H54 (cell line): ENCODE measurements around the gene AIF1L.

Experiments used
- DNase-seq: peaks from one replicate; pipeline ENCODE4 v3.0.0; 2011; ENCODE audit warnings: low spot score, mixed read lengths; ENCODE audit not compliant: insufficient read length
- FAIRE-seq: peaks from 3 replicates; lab custom pipeline; 2011; peaks lifted over from hg19 to GRCh38; lab: Jason Lieb, UNC
- POLR2A ChIP-seq: IDR thresholded peaks from 2 replicates; pipeline ENCODE4 v1.6.1; 2011; ENCODE audit warnings: low read depth, mild to moderate bottlenecking, low read length

Gene AIF1L

GRCh38 chr9:131065599-131065998 lies 30.7 kb upstream of the AIF1L start:
- no peak for DNase-seq
- no peak for TF ChIP-seq POLR2A
- no peak for FAIRE-seq

- DNase-seq (no peak), FAIRE-seq (no peak)
- no peak for TF ChIP-seq POLR2A
Measured at GRCh38 chr9:131067625-131068024, 28.7 kb upstream of the AIF1L start.

DNA sequence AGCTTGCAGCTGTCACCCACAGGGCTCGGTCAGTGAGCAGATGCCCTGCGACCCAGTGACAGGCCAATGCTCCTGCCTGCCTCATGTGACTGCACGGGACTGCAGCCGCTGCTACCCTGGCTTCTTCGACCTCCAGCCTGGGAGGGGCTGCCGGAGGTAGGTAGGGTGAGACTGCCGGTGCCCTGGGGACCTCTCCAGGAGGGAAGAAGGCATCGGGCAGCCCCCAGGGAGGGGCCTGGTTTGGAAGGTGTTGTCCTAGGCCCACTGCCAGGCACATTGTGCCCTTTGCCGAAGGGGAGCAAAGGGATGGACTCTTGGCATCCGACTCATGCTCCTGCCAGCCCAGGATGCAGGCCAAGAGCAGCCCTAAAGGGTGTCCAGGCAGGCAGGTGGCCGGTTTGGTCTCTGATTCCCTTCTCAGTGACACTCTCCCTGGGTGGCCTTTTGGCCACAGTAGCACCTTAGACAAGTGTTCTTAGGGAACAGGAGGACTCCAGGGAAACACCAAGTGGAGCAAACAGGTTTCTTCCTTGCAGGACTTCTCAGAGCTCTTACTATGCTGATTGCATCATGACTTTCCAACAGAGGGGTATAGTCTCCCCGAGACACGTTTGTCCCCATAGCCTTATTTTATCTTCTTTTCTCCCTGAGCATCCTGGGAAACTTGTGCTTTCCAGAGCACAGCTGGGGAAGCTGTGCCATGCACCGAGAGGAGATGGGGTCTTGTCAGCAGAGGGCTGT lies 28.1 kb upstream of the AIF1L start:
- FAIRE-seq, result no peak
- DNase-seq, result no peak
- no peak for TF ChIP-seq POLR2A

DNA sequence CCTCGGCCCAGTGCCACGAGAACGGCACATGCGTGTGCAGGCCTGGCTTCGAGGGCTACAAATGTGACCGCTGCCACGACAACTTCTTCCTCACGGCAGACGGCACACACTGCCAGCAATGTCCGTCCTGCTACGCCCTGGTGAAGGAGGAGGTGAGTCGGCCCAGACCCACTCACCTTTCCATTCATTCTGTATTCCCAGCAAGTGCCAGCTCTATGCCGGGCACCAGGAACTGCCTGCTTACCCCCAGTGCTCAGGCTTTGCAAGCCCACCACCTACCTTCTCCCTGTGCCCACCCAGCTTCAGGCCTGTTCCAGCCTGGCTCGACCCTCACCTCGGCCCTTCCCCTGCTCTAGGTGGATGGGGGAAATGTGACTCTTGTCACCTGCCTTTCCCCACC lies 26.6 kb upstream of the AIF1L start:
- DNase-seq (no peak), FAIRE-seq (no peak)
- TF ChIP-seq POLR2A, result no peak

- no peak for TF ChIP-seq POLR2A
- no peak for FAIRE-seq
- DNase-seq, result no peak
Measured at GRCh38 chr9:131072107-131072870, 24.0 kb upstream of the AIF1L start.

DNA sequence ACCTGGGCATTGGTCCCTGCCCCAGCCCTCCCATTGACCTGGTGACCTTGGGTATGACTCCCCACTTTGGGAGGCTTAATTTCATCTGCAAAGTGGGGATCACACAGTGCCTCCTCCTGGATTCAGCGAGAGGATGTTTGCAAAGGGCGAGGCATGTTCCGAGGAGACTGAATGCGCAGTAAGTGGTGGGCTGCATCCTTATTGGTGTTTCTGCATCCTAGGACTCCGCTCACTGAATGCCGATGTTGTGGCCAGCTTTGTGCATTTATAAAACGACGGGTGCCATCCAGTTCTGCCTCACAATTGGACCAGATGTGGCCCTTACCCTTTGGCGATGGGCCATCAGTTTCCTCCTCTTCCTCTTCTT lies 23.5 kb upstream of the AIF1L start:
- DNase-seq (no peak), FAIRE-seq (no peak)
- no peak for TF ChIP-seq POLR2A

DNA sequence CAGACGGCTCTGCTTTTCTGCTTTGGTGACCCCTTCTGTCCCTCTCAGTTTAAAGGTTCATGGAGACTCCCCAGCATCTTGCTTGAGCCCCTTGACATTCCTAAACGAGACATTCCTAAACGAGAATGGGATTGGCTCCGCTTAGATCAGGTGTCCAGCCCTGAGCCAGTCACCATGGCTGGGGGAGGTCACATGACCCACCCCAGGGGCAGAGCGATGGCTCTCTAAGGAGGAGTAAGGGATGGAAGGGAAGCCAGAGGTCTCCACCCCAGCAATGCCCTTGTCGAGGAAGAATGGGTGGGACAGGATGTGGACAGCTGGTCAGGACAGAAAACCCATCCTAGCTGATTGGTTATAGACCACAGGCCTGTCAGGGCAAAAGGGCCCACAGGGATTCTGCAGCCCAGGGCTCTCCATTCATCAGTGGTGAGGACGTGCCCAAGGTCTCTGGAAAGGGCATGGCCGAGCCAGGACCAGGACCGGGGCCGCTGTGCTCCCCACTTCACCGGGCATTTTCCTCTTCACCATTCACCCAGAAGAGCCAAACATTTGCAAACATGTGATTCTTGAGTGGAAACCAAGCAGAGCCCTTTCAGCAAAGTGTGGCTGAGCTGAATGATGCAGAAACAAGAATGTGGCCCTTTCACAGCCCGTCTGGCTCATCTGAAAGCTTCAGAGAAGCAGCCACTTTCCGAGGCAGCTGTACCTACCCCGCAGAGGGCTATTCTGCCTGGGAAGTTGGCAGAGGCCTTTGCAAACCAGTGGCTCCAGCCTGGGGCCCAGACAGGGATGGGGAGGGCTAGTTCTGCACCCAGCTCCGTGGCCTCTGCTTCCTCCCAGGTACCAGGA lies 19.8 kb upstream of the AIF1L start:
- TF ChIP-seq POLR2A, result no peak
- FAIRE-seq (no peak), DNase-seq (no peak)

DNA sequence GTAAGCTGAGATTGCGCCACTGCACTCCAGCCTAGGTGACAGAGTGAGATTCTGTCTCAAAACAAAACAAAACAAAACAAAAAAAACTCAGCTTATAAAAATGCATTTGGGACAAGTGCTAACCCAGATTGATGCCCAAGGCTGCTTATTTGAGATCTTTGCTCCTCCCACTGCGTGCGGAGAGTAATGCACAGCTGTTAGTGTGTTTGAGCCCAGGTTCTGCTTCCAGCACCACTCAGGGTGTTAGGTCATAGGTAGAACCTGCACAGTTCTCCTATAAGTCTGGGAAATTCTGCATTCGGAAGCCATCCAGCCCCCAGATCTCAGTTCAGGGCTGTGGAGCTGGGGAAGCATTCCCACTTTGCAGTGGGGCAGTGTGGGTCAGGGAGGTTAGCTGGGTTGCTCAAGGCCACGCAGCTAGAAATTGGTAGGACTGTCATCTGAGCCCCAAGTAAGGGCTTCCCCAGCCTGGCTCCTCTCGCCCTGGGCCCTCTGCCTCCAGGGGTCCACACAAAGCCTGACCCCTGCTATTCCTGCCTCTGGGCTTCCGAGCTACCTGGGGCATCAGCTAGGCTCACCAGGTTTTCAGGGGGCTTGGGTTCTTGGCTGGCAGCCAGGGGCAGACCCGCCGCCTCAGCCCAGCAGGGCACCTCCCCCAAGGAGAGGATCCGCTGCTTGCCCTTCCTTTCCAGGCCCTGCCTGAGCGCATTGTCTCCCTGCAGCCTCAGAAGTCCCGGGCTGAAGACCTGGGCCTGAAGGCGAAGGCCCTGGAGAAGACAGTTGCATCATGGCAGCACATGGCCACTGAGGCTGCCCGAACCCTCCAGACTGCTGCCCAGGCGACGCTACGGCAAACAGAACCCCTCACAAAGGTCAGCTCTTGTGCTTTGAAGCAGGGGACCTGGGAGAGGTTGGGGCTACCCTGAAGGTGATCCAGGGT lies 17.6 kb upstream of the AIF1L start:
- FAIRE-seq, result no peak
- DNase-seq, result no peak
- TF ChIP-seq POLR2A, result no peak

- TF ChIP-seq POLR2A, result no peak
- FAIRE-seq, result no peak
- DNase-seq, result no peak
Measured at GRCh38 chr9:131080589-131080988, 15.7 kb upstream of the AIF1L start.

- TF ChIP-seq POLR2A, result no peak
- no peak for FAIRE-seq
Measured at GRCh38 chr9:131081868-131082267, 14.5 kb upstream of the AIF1L start.

GRCh38 chr9:131082774-131083512 lies 13.4 kb upstream of the AIF1L start:
- FAIRE-seq, result no peak
- TF ChIP-seq POLR2A, result no peak
- DNase-seq, result no peak

More at GRCh38 chr9:131081868-131082267, 14.5 kb upstream of the AIF1L start:
- no peak for DNase-seq

- no peak for TF ChIP-seq POLR2A
- DNase-seq, result no peak
- no peak for FAIRE-seq
Measured at GRCh38 chr9:131084661-131085369, 11.5 kb upstream of the AIF1L start.
